Peyer's patch (tissue), 4 donors: ENCODE measurements around the gene SPTAN1. TPM values are rescaled to one million over a fixed set of nuclear protein-coding genes. Genes with fewer than 3 reads are reported as not detected.

Source experiments
- DNase-seq, 3 donors: peaks; one replicate each; pipeline ENCODE4 v3.0.0-alpha.2; 2017 to 2019
- H3K27ac ChIP-seq, 4 donors: fragments of 200-600 bp; sonication (generic); one replicate each; pipeline ENCODE4 v1.5.1; 2016 to 2019
- H3K27me3 ChIP-seq, 2 donors: fragments of 200-600 bp; sonication (generic); one replicate each; pipeline ENCODE4 v1.5.1; 2019
- H3K36me3 ChIP-seq, 3 donors: fragments of 200-600 bp; sonication (generic); one replicate each; pipeline ENCODE4 v1.5.1; 2016 to 2019
- H3K4me1 ChIP-seq, 4 donors: fragments of 200-600 bp; sonication (generic); one replicate each; pipeline ENCODE4 v1.5.1; 2016 to 2019
- H3K4me3 ChIP-seq, 4 donors: fragments of 200-600 bp; sonication (generic); 1 replicate in 3 of 4; 2 replicates in 1 of 4; pipeline ENCODE4 v1.5.1; 2016 to 2019; ENCODE audit warnings: mild to moderate bottlenecking in 1 of 4
- H3K9me3 ChIP-seq, 4 donors: fragments of 200-600 bp; sonication (generic); one replicate each; pipeline ENCODE4 v1.5.1; 2016 to 2019; ENCODE audit warnings: mild to moderate bottlenecking in 1 of 4
- POLR2A ChIP-seq, 2 donors: fragments of 450-650 bp; IDR thresholded peaks; one replicate each; pipeline ENCODE4 v1.5.1; 2017; ENCODE audit warnings: antibody characterized with exemption in 2 of 2, mild to moderate bottlenecking in 2 of 2, moderate library complexity in 2 of 2
- total RNA-seq, 4 donors: library from RNA; depleted of rRNA; stranded (reverse); fragments of >200 nt; gene quantifications; one replicate each; pipeline ENCODE4 v1.1.0, GENCODE V29; 2016
- TF ChIP-seq, protein P1 (sequence below), 6 experiments: fragments of 450-650 bp in 4 of 6; fragments of 200-600 bp in 2 of 6; sonication (generic) in 1 of 6; IDR thresholded peaks; one replicate each; pipeline ENCODE4 v1.5.1; 2017 to 2019; ENCODE audit warnings: antibody characterized with exemption in 6 of 6, mild to moderate bottlenecking in 3 of 6, moderate library complexity in 1 of 6

The SPTAN1 gene
- total RNA-seq, 4 donors from 2014 or later = 251 to 586 (median 269) TPM

GRCh38 chr9:128625391-128626146 lies 73.2 kb downstream of the SPTAN1 start:
- no peak for TF ChIP-seq POLR2A (IDR thresholded peaks at IDR 0.05)
- TF ChIP-seq, protein P1, sequence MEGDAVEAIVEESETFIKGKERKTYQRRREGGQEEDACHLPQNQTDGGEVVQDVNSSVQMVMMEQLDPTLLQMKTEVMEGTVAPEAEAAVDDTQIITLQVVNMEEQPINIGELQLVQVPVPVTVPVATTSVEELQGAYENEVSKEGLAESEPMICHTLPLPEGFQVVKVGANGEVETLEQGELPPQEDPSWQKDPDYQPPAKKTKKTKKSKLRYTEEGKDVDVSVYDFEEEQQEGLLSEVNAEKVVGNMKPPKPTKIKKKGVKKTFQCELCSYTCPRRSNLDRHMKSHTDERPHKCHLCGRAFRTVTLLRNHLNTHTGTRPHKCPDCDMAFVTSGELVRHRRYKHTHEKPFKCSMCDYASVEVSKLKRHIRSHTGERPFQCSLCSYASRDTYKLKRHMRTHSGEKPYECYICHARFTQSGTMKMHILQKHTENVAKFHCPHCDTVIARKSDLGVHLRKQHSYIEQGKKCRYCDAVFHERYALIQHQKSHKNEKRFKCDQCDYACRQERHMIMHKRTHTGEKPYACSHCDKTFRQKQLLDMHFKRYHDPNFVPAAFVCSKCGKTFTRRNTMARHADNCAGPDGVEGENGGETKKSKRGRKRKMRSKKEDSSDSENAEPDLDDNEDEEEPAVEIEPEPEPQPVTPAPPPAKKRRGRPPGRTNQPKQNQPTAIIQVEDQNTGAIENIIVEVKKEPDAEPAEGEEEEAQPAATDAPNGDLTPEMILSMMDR (IDR thresholded peaks at IDR 0.05) = no peak
- peak in 1 of 3 donors; percentile 51 for DNase-seq
- H3K27ac ChIP-seq = no peak overlapping the region
- H3K9me3 ChIP-seq = no peaks in the 10 kb centered on the region
- no peaks in the 10 kb centered on the region for H3K27me3 ChIP-seq
- H3K36me3 ChIP-seq = peaks cover 0 to 96% (median 0%) of the 10 kb centered on the region in 3 donors
- peaks cover 0 to 8% (median 0%) of the 10 kb centered on the region in 4 donors for H3K4me1 ChIP-seq
- no peak overlapping the region for H3K4me3 ChIP-seq

- Histone ChIP-seq H3K27ac (no peak overlapping the region), H3K27me3 (no peaks in the 10 kb centered on the region), H3K4me1 (peaks cover 0 to 9% (median 0%) of the 10 kb centered on the region in 4 donors), H3K4me3 (no peak overlapping the region), H3K36me3 (peaks cover 0 to 96% (median 0%) of the 10 kb centered on the region in 3 donors), H3K9me3 (no peaks in the 10 kb centered on the region)
- peak in 2 of 3 donors; percentile 35 to 42 for DNase-seq
- TF ChIP-seq, protein P1 (IDR thresholded peaks at IDR 0.05) = no peak
- no peak for TF ChIP-seq POLR2A (IDR thresholded peaks at IDR 0.05)
Observed at GRCh38 chr9:128626181-128626580, 73.8 kb downstream of the SPTAN1 start.

GRCh38 chr9:128627127-128627715 lies 74.8 kb downstream of the SPTAN1 start:
- Histone ChIP-seq H3K9me3 (no peaks in the 10 kb centered on the region), H3K4me1 (peaks cover 0 to 12% (median 0%) of the 10 kb centered on the region in 4 donors), H3K27me3 (no peaks in the 10 kb centered on the region), H3K27ac (no peak overlapping the region), H3K4me3 (no peak overlapping the region), H3K36me3 (peaks cover 0 to 97% (median 0%) of the 10 kb centered on the region in 3 donors)
- TF ChIP-seq, protein P1 (IDR thresholded peaks at IDR 0.05) = no peak
- no peak for TF ChIP-seq POLR2A (IDR thresholded peaks at IDR 0.05)
- DNase-seq = peak in 2 of 3 donors; percentile 36 to 43

GRCh38 chr9:128627906-128628305 lies 75.5 kb downstream of the SPTAN1 start:
- TF ChIP-seq, protein P1 (IDR thresholded peaks at IDR 0.05) = no peak
- no peak for TF ChIP-seq POLR2A (IDR thresholded peaks at IDR 0.05)
- DNase-seq = peak in 1 of 3 donors; percentile 41
- Histone ChIP-seq H3K9me3 (no peaks in the 10 kb centered on the region), H3K36me3 (peaks cover 0 to 97% (median 0%) of the 10 kb centered on the region in 3 donors), H3K4me1 (peaks cover 0 to 12% (median 0%) of the 10 kb centered on the region in 4 donors), H3K27ac (no peak overlapping the region), H3K27me3 (no peaks in the 10 kb centered on the region), H3K4me3 (no peak overlapping the region)

GRCh38 chr9:128628471-128629048 lies 76.2 kb downstream of the SPTAN1 start:
- H3K36me3 ChIP-seq = peaks cover 0 to 97% (median 0%) of the 10 kb centered on the region in 3 donors
- H3K27ac ChIP-seq = no peak overlapping the region

More at GRCh38 chr9:128628471-128629048, 76.2 kb downstream of the SPTAN1 start:
- peak in 1 of 3 donors; percentile 50 for DNase-seq
- H3K27me3 ChIP-seq = no peaks in the 10 kb centered on the region
- no peaks in the 10 kb centered on the region for H3K9me3 ChIP-seq
- peaks cover 0 to 17% (median 0%) of the 10 kb centered on the region in 4 donors for H3K4me1 ChIP-seq
- H3K4me3 ChIP-seq = no peak overlapping the region
- TF ChIP-seq, protein P1 (IDR thresholded peaks at IDR 0.05) = no peak
